ENCODE results near the gene CHPF.

GRCh38 chr2:219554350-219554749, 10.7 kb upstream of the CHPF start:
- TF ChIP-seq CTCF (IDR thresholded peaks at IDR 0.05): no peak
- TF ChIP-seq POLR2A (IDR thresholded peaks at IDR 0.05): no peak

Data from esophagus squamous epithelium (tissue), 4 donors.